ENCODE data around the gene SYAP1. TPM values are rescaled to one million over a fixed set of nuclear protein-coding genes. Genes with fewer than 3 reads are reported as not detected.

SYAP1 gene
- total RNA-seq, 6 donors from 2014 or later, result 12.6 to 41.2 (median 22.6) TPM

DNA sequence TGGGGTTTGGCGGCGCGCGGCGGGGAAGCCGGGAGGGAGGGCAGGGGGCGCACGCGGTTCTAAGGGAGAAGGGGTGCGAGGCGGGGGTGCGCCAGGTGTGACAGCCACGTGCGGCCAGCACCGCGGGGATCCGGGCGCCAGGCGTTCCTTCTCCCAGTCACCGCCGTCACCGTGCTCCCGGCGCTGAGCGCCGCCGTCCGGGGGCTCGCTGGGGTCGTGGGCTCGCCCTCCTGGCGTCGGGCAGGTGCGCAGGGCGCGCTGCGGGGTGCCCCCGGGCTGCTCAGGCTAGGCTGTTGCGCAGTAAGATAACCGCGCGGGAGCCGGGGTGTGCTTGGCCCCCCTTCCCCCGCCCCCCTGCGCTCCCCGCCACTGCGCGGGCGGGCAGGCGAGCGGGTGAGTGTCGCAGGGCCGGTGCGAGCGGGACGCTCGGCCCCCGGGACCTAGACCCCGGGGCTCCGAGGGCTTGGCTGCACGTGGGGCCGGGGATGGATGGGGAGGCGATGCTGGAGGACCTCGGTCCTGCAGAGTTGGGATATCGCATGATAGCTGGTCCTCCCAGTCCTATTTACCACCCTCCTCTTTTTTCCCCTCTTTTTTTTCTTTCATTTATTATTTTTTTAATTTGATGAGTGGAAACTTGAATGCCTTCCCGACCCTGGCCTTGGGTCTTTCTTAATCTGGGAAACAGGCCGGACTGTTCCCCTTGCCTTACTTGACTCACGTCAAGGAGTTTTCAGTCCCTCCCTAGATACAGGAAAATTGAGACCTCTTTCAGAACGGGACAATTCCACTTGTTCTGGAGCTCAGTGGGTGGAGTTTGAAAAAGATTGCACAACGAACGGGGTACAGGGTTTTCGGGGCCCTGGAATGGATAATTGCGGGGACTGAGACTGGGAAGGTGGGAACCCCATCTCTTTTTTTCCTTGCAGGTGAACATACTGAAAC, 67.7 kb downstream of the SYAP1 start:
- peak; percentile 39 to 85 for DNase-seq

DNA sequence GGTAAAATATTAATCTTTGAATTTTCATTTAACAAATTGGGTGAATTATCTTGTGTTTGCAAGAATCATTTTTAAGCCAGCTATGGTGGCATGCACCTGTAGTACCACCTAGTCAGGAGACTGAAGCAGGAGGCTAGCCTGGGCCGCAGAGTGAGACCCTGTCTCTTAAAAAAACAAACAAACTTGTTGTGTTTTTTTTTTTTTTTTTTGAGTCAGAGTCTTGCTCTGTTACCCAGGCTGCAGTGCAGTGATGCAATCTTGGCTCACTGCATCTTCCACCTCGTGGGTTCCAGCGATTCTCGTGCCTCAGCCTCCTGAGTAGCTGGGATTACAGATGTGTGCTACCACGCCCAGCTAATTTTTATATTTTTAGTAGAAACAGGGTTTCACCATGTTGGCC, 69.1 kb downstream of the SYAP1 start:
- Histone ChIP-seq H3K9me3 (no peaks in the 10 kb centered on the region), H3K4me1 (peaks cover 0 to 20% (median 0%) of the 10 kb centered on the region in 4 donors), H3K4me3 (no peak overlapping the region), H3K27ac (no peak overlapping the region), H3K27me3 (no peaks in the 10 kb centered on the region), H3K36me3 (peaks cover 0 to 20% (median 0%) of the 10 kb centered on the region in 4 donors)
- whole genome bisulfite sequencing, 2 donors, result 63 to 66% methylated on average over 5 of the region's 5 CpGs
- ATAC-seq (ENCODE audit: low FRiP score in 2 of 2), result no peak
- TF ChIP-seq, protein P1, sequence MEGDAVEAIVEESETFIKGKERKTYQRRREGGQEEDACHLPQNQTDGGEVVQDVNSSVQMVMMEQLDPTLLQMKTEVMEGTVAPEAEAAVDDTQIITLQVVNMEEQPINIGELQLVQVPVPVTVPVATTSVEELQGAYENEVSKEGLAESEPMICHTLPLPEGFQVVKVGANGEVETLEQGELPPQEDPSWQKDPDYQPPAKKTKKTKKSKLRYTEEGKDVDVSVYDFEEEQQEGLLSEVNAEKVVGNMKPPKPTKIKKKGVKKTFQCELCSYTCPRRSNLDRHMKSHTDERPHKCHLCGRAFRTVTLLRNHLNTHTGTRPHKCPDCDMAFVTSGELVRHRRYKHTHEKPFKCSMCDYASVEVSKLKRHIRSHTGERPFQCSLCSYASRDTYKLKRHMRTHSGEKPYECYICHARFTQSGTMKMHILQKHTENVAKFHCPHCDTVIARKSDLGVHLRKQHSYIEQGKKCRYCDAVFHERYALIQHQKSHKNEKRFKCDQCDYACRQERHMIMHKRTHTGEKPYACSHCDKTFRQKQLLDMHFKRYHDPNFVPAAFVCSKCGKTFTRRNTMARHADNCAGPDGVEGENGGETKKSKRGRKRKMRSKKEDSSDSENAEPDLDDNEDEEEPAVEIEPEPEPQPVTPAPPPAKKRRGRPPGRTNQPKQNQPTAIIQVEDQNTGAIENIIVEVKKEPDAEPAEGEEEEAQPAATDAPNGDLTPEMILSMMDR (IDR thresholded peaks at IDR 0.05), result no peak
- TF ChIP-seq POLR2A (IDR thresholded peaks at IDR 0.05) (no peak), EP300 (IDR thresholded peaks at IDR 0.05) (no peak), POLR2AphosphoS5 (IDR thresholded peaks at IDR 0.05) (no peak)
- peak in 1 of 2 donors; percentile 28 for DNase-seq

More for the DNA sequence above, 67.7 kb downstream of the SYAP1 start:
- H3K27me3 ChIP-seq, result no peaks in the 10 kb centered on the region
- ATAC-seq (ENCODE audit: low FRiP score in 2 of 2), result peak in 1 of 2 donors; percentile 56
- TF ChIP-seq POLR2AphosphoS5 (IDR thresholded peaks at IDR 0.05) (peak in 1 of 2 donors; percentile 13), EP300 (IDR thresholded peaks at IDR 0.05) (no peak), POLR2A (IDR thresholded peaks at IDR 0.05) (peak in 1 of 4 donors; percentile 8)
- TF ChIP-seq, protein P1 (IDR thresholded peaks at IDR 0.05), result no peak
- WGBS, 2 donors, result 7 to 13% methylated on average over 13 to 17 of the region's 73 CpGs
- peaks cover 0 to 20% (median 0%) of the 10 kb centered on the region in 4 donors for H3K4me1 ChIP-seq
- peaks cover 0 to 15% (median 0%) of the 10 kb centered on the region in 4 donors for H3K36me3 ChIP-seq
- H3K4me3 ChIP-seq, result peak overlapping the region; percentile 70 to 96 (median 79)
- no peaks in the 10 kb centered on the region for H3K9me3 ChIP-seq
- H3K27ac ChIP-seq, result peak overlapping the region; percentile 86 to 92 (median 90)

DNA sequence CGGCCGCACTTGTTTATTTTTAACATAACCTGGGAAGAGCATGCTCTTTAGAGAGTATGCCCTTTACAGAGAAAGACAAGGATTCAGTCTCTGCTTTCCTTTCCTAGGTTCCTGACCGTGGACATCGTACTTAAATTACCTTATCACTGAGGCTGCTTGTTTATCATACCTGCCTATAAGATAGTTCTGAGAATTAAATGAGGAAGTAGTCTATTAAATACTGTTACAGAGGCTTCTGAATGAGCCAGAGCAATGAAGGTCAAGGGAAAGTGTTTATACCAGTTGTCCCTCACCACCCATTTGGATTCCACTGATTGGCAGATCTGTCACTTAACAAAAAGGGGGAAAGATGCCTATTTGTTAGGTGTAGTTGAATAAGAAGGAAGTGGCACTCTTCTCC, 76.9 kb downstream of the SYAP1 start:
- WGBS, 2 donors, result 95 to 99% methylated on average over 4 of the region's 4 CpGs
- no peaks in the 10 kb centered on the region for H3K4me1 ChIP-seq
- no peak for DNase-seq
- no peak overlapping the region for H3K4me3 ChIP-seq
- peaks cover 0 to 37% (median 2%) of the 10 kb centered on the region in 4 donors for H3K36me3 ChIP-seq
- H3K27me3 ChIP-seq, result no peaks in the 10 kb centered on the region
- no peak overlapping the region for H3K27ac ChIP-seq
- ATAC-seq (ENCODE audit: low FRiP score in 2 of 2), result no peak
- TF ChIP-seq POLR2A (IDR thresholded peaks at IDR 0.05), result no peak
- TF ChIP-seq POLR2AphosphoS5 (IDR thresholded peaks at IDR 0.05), result no peak
- H3K9me3 ChIP-seq, result no peaks in the 10 kb centered on the region

DNA sequence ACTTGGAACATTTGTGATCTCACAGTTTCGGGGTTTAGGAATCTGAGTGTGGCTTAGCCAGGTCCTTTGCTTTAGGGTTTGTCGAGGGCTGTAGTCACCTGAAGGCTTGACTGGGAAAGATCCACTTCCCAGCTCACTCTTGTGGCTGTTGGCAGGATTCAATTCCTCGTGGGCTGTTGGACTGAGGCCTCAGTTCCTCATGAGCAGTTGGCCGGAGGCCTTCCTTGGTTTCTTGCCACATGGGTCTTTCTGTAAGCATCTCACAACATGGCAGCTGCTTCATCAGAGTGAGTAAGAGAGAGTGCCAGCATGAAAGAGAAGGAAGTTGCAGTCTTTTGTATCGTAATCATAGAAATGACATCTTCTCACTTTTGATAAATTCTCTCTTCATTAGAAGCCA, 77.9 kb downstream of the SYAP1 start:
- no peaks in the 10 kb centered on the region for H3K4me1 ChIP-seq
- no peaks in the 10 kb centered on the region for H3K27me3 ChIP-seq
- H3K4me3 ChIP-seq, result no peak overlapping the region
- H3K9me3 ChIP-seq, result no peaks in the 10 kb centered on the region
- H3K36me3 ChIP-seq, result peaks cover 0 to 30% (median 2%) of the 10 kb centered on the region in 4 donors
- DNase-seq (no peak), ATAC-seq (ENCODE audit: low FRiP score in 2 of 2) (no peak)
- TF ChIP-seq POLR2A (IDR thresholded peaks at IDR 0.05) (no peak), POLR2AphosphoS5 (IDR thresholded peaks at IDR 0.05) (no peak), EP300 (IDR thresholded peaks at IDR 0.05) (no peak)
- TF ChIP-seq, protein P1 (IDR thresholded peaks at IDR 0.05), result no peak
- WGBS, 2 donors, result 60 to 86% methylated on average over 2 to 5 of the region's 5 CpGs
- H3K27ac ChIP-seq, result no peak overlapping the region

DNA sequence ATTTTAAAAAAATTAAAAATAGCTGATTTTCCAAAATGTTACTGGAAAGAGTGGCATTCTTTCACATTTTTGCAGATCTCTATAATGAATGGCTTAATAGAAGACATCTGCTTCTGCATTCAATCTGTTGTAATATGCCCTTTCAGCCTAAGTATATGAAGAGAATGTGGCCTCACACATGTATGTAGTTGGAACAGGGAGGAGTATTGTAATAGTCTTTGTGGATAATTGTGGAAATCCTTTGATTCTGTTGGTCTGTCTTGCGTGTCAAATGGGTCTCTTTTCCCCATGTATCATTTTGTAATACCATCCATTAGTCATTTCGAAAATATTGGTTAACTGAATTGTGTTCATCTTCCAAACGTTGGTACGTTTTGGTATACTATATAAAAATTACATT, 78.4 kb downstream of the SYAP1 start:
- Histone ChIP-seq H3K9me3 (no peaks in the 10 kb centered on the region), H3K4me3 (no peak overlapping the region), H3K27me3 (no peaks in the 10 kb centered on the region), H3K4me1 (no peaks in the 10 kb centered on the region), H3K36me3 (peaks cover 0 to 30% (median 2%) of the 10 kb centered on the region in 4 donors), H3K27ac (no peak overlapping the region)
- WGBS, 2 donors, result 66 to 75% methylated on average over 4 of the region's 4 CpGs
- DNase-seq (no peak), ATAC-seq (ENCODE audit: low FRiP score in 2 of 2) (no peak)
- no peak for TF ChIP-seq EP300 (IDR thresholded peaks at IDR 0.05)
- TF ChIP-seq, protein P1 (IDR thresholded peaks at IDR 0.05), result no peak
- no peak for TF ChIP-seq POLR2AphosphoS5 (IDR thresholded peaks at IDR 0.05)
- TF ChIP-seq POLR2A (IDR thresholded peaks at IDR 0.05), result no peak

All from upper lobe of left lung (tissue), 6 donors.